Hepatocyte (in vitro differentiated cells): ENCODE data around the gene B3GNT7. TPM values are rescaled to one million over a fixed set of nuclear protein-coding genes. Genes with fewer than 3 reads are reported as not detected.

Experiments used
- DNase-seq: peaks from one replicate; pipeline ENCODE4 v3.0.0-alpha.2; 2016; ENCODE audit warnings: low spot score
- H2AFZ ChIP-seq: fragments of 200-600 bp; sonication (generic); 2 replicates; pipeline ENCODE4 v1.6.0; 2016; ENCODE audit warnings: antibody characterized with exemption, mild to moderate bottlenecking
- H3K27ac ChIP-seq: fragments of 200-600 bp; sonication (generic); 2 replicates; pipeline ENCODE4 v1.5.1; 2016; ENCODE audit warnings: mild to moderate bottlenecking
- H3K27me3 ChIP-seq: fragments of 200-600 bp; sonication (generic); 2 replicates; pipeline ENCODE4 v1.6.1; 2016
- H3K36me3 ChIP-seq: fragments of 200-600 bp; sonication (generic); replicated peaks from 2 replicates; pipeline ENCODE4 v1.5.1; 2016; ENCODE audit warnings: low read depth; ENCODE audit not compliant: insufficient read depth
- H3K4me1 ChIP-seq: fragments of 200-600 bp; sonication (generic); 2 replicates; pipeline ENCODE4 v1.5.1; 2016; ENCODE audit warnings: mild to moderate bottlenecking, moderate library complexity; ENCODE audit not compliant: insufficient read depth
- H3K4me2 ChIP-seq: fragments of 200-600 bp; sonication (generic); 2 replicates; pipeline ENCODE4 v1.6.0; 2016
- H3K4me3 ChIP-seq: fragments of 200-600 bp; sonication (generic); 2 replicates; pipeline ENCODE4 v1.5.1; 2016; ENCODE audit warnings: mild to moderate bottlenecking
- H3K79me2 ChIP-seq: fragments of 200-600 bp; sonication (generic); 2 replicates; pipeline ENCODE4 v1.6.0; 2017; ENCODE audit warnings: mild to moderate bottlenecking
- H3K9me2 ChIP-seq: fragments of 200-600 bp; sonication (generic); replicated peaks from 2 replicates; pipeline ENCODE4 v1.6.0; 2017; ENCODE audit warnings: mild to moderate bottlenecking; ENCODE audit not compliant: insufficient read depth
- H3K9me3 ChIP-seq: fragments of 200-600 bp; sonication (generic); 2 replicates; pipeline ENCODE4 v1.5.1; 2016; ENCODE audit warnings: low read depth, mild to moderate bottlenecking
- H4K20me1 ChIP-seq: fragments of 200-600 bp; sonication (generic); 2 replicates; pipeline ENCODE4 v1.6.0; 2016; ENCODE audit warnings: mild to moderate bottlenecking; ENCODE audit not compliant: insufficient read depth, poor library complexity, severe bottlenecking
- CTCF ChIP-seq: fragments of 200-600 bp; sonication (generic); IDR thresholded peaks from 2 replicates; pipeline ENCODE4 v1.5.1; 2016; ENCODE audit warnings: antibody characterized with exemption, mild to moderate bottlenecking; ENCODE audit not compliant: poor library complexity
- EZH2 ChIP-seq: fragments of 200-600 bp; sonication (generic); IDR thresholded peaks from 2 replicates; pipeline ENCODE4 v1.6.1; 2016; ENCODE audit warnings: antibody characterized with exemption, mild to moderate bottlenecking, borderline replicate concordance
- EZH2phosphoT487 ChIP-seq: fragments of 200-600 bp; sonication (generic); IDR thresholded peaks from one replicate; pipeline ENCODE4 v1.6.1; 2018; ENCODE audit warnings: antibody characterized with exemption, mild to moderate bottlenecking, low read depth, moderate library complexity; ENCODE audit not compliant: unreplicated experiment, severe bottlenecking
- WGBS: methylation state at CpG from one replicate; pipeline ENCODE4 v1.1.6; 2016; ENCODE audit warnings: low lambda C conversion rate; ENCODE audit errors: missing lambda C conversion rate; 5-methylcytosine and 5-hydroxymethylcytosine counted together
- polyA plus RNA-seq: library from polyadenylated mRNA; unstranded; fragments of >200 nt; fragmentation: Nextera tagmentation; extraction: Ambion mirVana; gene quantifications from 2 replicates; pipeline ENCODE4 v1.2.1, GENCODE V29; 2016
- total RNA-seq: library from RNA; depleted of rRNA; stranded (reverse); fragments of >200 nt; gene quantifications from 2 replicates; pipeline ENCODE4 v1.2.3, GENCODE V29; 2014

Gene B3GNT7
- total and polyA plus RNA-seq, 2 experiments from 2014 or later, result 4.3 to 6.2 TPM

DNA sequence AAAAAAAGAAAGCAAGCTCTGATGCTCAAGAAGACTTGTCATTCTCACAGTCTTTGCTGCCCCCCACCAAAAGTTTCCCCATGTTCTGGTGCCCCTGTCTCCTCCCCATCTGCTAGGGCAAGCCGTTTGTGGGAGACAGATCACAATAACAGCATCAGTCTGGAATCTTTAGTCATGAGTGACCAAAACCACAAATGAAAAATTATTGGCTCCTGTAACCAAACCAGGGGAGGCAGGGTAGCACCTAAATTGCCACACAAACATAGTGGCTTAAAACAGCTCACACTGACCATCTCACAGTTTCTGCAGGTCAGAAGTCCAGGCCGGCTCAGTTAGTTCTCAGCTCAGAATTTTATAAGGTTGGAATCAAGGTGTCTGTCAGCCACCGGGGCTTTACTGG, 9.1 kb upstream of the B3GNT7 start:
- H3K27ac ChIP-seq, result no peak overlapping the region
- H2AFZ ChIP-seq, result no peak overlapping the region
- H3K4me1 ChIP-seq, result peaks cover 8% of the 10 kb centered on the region
- DNase-seq, result no peak
- no peaks in the 10 kb centered on the region for H3K79me2 ChIP-seq
- H3K4me2 ChIP-seq, result no peak overlapping the region
- H3K36me3 ChIP-seq, result no peaks in the 10 kb centered on the region
- TF ChIP-seq EZH2, result no peak
- TF ChIP-seq EZH2phosphoT487, result no peak
- no peak for TF ChIP-seq CTCF
- no peaks in the 10 kb centered on the region for H3K27me3 ChIP-seq
- H3K9me3 ChIP-seq, result no peaks in the 10 kb centered on the region
- no peaks in the 10 kb centered on the region for H4K20me1 ChIP-seq
- WGBS, result 86% methylated on average over 3 of the region's 3 CpGs
- H3K9me2 ChIP-seq, result no peaks in the 10 kb centered on the region
- no peak overlapping the region for H3K4me3 ChIP-seq

- H3K4me2 ChIP-seq, result no peak overlapping the region
- DNase-seq, result peak; percentile 50
- H3K27me3 ChIP-seq, result no peaks in the 10 kb centered on the region
- no peaks in the 10 kb centered on the region for H3K36me3 ChIP-seq
- WGBS, result 77% methylated on average over 25 of the region's 26 CpGs
- H3K9me3 ChIP-seq, result no peaks in the 10 kb centered on the region
- H3K4me3 ChIP-seq, result no peak overlapping the region
- no peaks in the 10 kb centered on the region for H3K79me2 ChIP-seq
- TF ChIP-seq EZH2 (no peak), EZH2phosphoT487 (no peak), CTCF (no peak)
- no peak overlapping the region for H2AFZ ChIP-seq
- H3K4me1 ChIP-seq, result peaks cover 8% of the 10 kb centered on the region
- H4K20me1 ChIP-seq, result no peaks in the 10 kb centered on the region
- H3K27ac ChIP-seq, result no peak overlapping the region
- H3K9me2 ChIP-seq, result no peaks in the 10 kb centered on the region
These were observed 7.4 kb upstream of the B3GNT7 start for GRCh38 chr2:231387904-231388724.

GRCh38 chr2:231388725-231389346, 6.7 kb upstream of the B3GNT7 start:
- no peak for DNase-seq
- Histone ChIP-seq H3K4me2 (no peak overlapping the region), H4K20me1 (no peaks in the 10 kb centered on the region), H3K9me3 (no peaks in the 10 kb centered on the region), H2AFZ (no peak overlapping the region), H3K4me1 (peaks cover 8% of the 10 kb centered on the region), H3K79me2 (no peaks in the 10 kb centered on the region), H3K36me3 (no peaks in the 10 kb centered on the region), H3K27ac (no peak overlapping the region), H3K27me3 (no peaks in the 10 kb centered on the region), H3K9me2 (no peaks in the 10 kb centered on the region), H3K4me3 (no peak overlapping the region)
- TF ChIP-seq CTCF (no peak), EZH2 (no peak), EZH2phosphoT487 (no peak)
- 93% methylated on average over 15 of the region's 15 CpGs for WGBS
